H1 (cell line): ENCODE data around the gene FOLR3. TPM values are rescaled to one million over a fixed set of nuclear protein-coding genes. Genes with fewer than 3 reads are reported as not detected.

Source experiments
- CBX5 ChIP-seq: fragments of 300-800, 300-1000 bp; sonication (generic); IDR thresholded peaks from 2 replicates; pipeline ENCODE4 v1.7.1; 2016; ENCODE audit warnings: antibody characterized with exemption, low read length, low read depth
- CBX8 ChIP-seq: fragments of 300-800, 300-1000 bp; sonication (generic); IDR thresholded peaks from 2 replicates; pipeline ENCODE4 v1.7.1; 2016; ENCODE audit warnings: low read depth, low read length, borderline replicate concordance
- CEBPB ChIP-seq: IDR thresholded peaks from 2 replicates; pipeline ENCODE4 v1.6.1; 2012; ENCODE audit warnings: low read depth, low read length
- CHD1 ChIP-seq: IDR thresholded peaks from 2 replicates; pipeline ENCODE4 v1.6.1; 2012; ENCODE audit warnings: low read depth, low read length, improper control_type of control experiment
- KDM4A ChIP-seq: IDR thresholded peaks from one replicate; pipeline ENCODE4 v1.7.1; 2012; ENCODE audit warnings: low read depth, mild to moderate bottlenecking, moderate library complexity, low read length, inconsistent platforms; ENCODE audit not compliant: severe bottlenecking
- TAF7 ChIP-seq: optimal IDR thresholded peaks from 2 replicates; pipeline ENCODE3; 2011; ENCODE audit warnings: low read depth, mild to moderate bottlenecking, inconsistent platforms, low read length, moderate library complexity, borderline replicate concordance
- ZNF274 ChIP-seq: IDR thresholded peaks from 2 replicates; pipeline ENCODE4 v1.7.0; 2012; ENCODE audit warnings: low read length, borderline replicate concordance; ENCODE audit errors: extremely low read depth
- polyA plus RNA-seq, 7 experiments: library from polyadenylated mRNA; depleted of rRNA in 3 of 7; stranded (reverse) in 5 of 7; unstranded in 2 of 7; fragments of >200 nt in 5 of 7; fragments of 200-250 nt in 2 of 7; gene quantifications; 1 replicate in 5 of 7; 2 replicates in 1 of 7; 4 replicates in 1 of 7; pipeline versions ENCODE4 v1.2.1 to v1.2.3, GENCODE V29; 2011 to 2013; ENCODE audit warnings: missing spikeins in 2 of 7, mixed read lengths in 2 of 7
- total RNA-seq: library from RNA; stranded (reverse); fragmentation: NEBNext Ultra II Directional; extraction: Animal tissue kit (Norgen Biotek cat#: 25700); gene quantifications from 2 replicates; pipeline ENCODE4 v1.2.1, GENCODE V29; 2021

FOLR3 gene
- total and polyA plus RNA-seq, 2 of the 8 experiments (the other 6 are each of a cell fraction or from before 2014, with no cell fraction given), result not detected

GRCh38 chr11:72136684-72137262 lies 1.2 kb downstream of the FOLR3 start (continued):
- TF ChIP-seq ZNF274 (no peak), CEBPB (no peak), CHD1 (no peak), KDM4A (no peak), CBX5 (no peak), CBX8 (no peak), TAF7 (no peak)
